ENCODE measurements around the gene SYTL3.

SYTL3 gene

GRCh38 chr6:158725704-158726103 lies 75.8 kb downstream of the SYTL3 start:
- Histone ChIP-seq H3K9ac (ENCODE audit: low read length) (no peak overlapping the region), H3K27me3 (ENCODE audit: insufficient read depth, low read length) (no peaks in the 10 kb centered on the region), H4K12ac (ENCODE audit: low read depth, low read length) (no peak overlapping the region), H3K23ac (ENCODE audit: low read length) (no peak overlapping the region), H3K79me1 (ENCODE audit: low read length) (peaks cover 3% of the 10 kb centered on the region), H3K36me3 (ENCODE audit: control insufficient read depth in 1 of 2, insufficient read depth in 2 of 2, low read length in 2 of 2) (no peaks in the 10 kb centered on the region), H4K91ac (ENCODE audit: low read depth, low read length) (no peak overlapping the region), H2BK5ac (ENCODE audit: low read depth, low read length, poor library complexity) (no peak overlapping the region), H2AK5ac (ENCODE audit: low read length) (no peak overlapping the region), H3K4ac (ENCODE audit: low read depth, low read length) (no peak overlapping the region), H3K18ac (ENCODE audit: low read length) (no peak overlapping the region), H3K14ac (ENCODE audit: low read length) (no peak overlapping the region), H2BK120ac (ENCODE audit: insufficient read depth, low read length, poor library complexity) (no peak overlapping the region), H3K4me2 (ENCODE audit: low read length) (no peak overlapping the region), H3K4me3 (ENCODE audit: low read depth, low read length) (no peak overlapping the region), H3K79me2 (ENCODE audit: control insufficient read depth, insufficient read depth, low read length, poor library complexity) (no peaks in the 10 kb centered on the region), H3K4me1 (ENCODE audit: control insufficient read depth in 1 of 2, insufficient read depth in 2 of 2, low read length in 2 of 2) (peaks cover 4 to 5% of the 10 kb centered on the region in 2 experiments), H3K27ac (ENCODE audit: low read depth, low read length) (no peak overlapping the region), H3K9me3 (ENCODE audit: insufficient read depth, low read depth, low read length) (peaks cover 6% of the 10 kb centered on the region), H2AFZ (ENCODE audit: insufficient read depth, low read length, poor library complexity) (no peak overlapping the region), H2BK12ac (ENCODE audit: low read length) (no peak overlapping the region), H4K8ac (ENCODE audit: low read depth, low read length) (no peak overlapping the region)
- no CpG with 5 or more reads among the region's 8 CpGs for WGBS (ENCODE audit: extremely low coverage, insufficient coverage, insufficient read length)
- no peak for DNase-seq

GRCh38 chr6:158729906-158730540 lies 80.2 kb downstream of the SYTL3 start:
- no CpG with 5 or more reads among the region's 6 CpGs for WGBS (ENCODE audit: extremely low coverage, insufficient coverage, insufficient read length)
- H3K14ac ChIP-seq (ENCODE audit: low read length), result no peak overlapping the region

GRCh38 chr6:158730541-158730907 lies 80.7 kb downstream of the SYTL3 start:
- Histone ChIP-seq H3K9me3 (ENCODE audit: insufficient read depth, low read depth, low read length) (peaks cover 9% of the 10 kb centered on the region), H3K4ac (ENCODE audit: low read depth, low read length) (no peak overlapping the region), H3K27ac (ENCODE audit: low read depth, low read length) (peak overlapping the region; percentile 74), H3K36me3 (ENCODE audit: control insufficient read depth in 1 of 2, insufficient read depth in 2 of 2, low read length in 2 of 2) (no peaks in the 10 kb centered on the region), H2BK12ac (ENCODE audit: low read length) (no peak overlapping the region), H3K79me1 (ENCODE audit: low read length) (peaks cover 6% of the 10 kb centered on the region), H4K12ac (ENCODE audit: low read depth, low read length) (no peak overlapping the region), H3K4me2 (ENCODE audit: low read length) (no peak overlapping the region), H3K4me1 (ENCODE audit: control insufficient read depth in 1 of 2, insufficient read depth in 2 of 2, low read length in 2 of 2) (peaks cover 0 to 2% of the 10 kb centered on the region in 2 experiments), H3K18ac (ENCODE audit: low read length) (no peak overlapping the region), H4K91ac (ENCODE audit: low read depth, low read length) (no peak overlapping the region), H3K9ac (ENCODE audit: low read length) (no peak overlapping the region), H2BK5ac (ENCODE audit: low read depth, low read length, poor library complexity) (no peak overlapping the region), H4K8ac (ENCODE audit: low read depth, low read length) (no peak overlapping the region), H3K4me3 (ENCODE audit: low read depth, low read length) (no peak overlapping the region), H3K14ac (ENCODE audit: low read length) (no peak overlapping the region), H3K23ac (ENCODE audit: low read length) (no peak overlapping the region), H3K79me2 (ENCODE audit: control insufficient read depth, insufficient read depth, low read length, poor library complexity) (no peaks in the 10 kb centered on the region), H2AK5ac (ENCODE audit: low read length) (no peak overlapping the region), H3K27me3 (ENCODE audit: insufficient read depth, low read length) (no peaks in the 10 kb centered on the region), H2AFZ (ENCODE audit: insufficient read depth, low read length, poor library complexity) (no peak overlapping the region), H2BK120ac (ENCODE audit: insufficient read depth, low read length, poor library complexity) (no peak overlapping the region)
- WGBS (ENCODE audit: extremely low coverage, insufficient coverage, insufficient read length), result no CpG with 5 or more reads among the region's 18 CpGs
- peak; percentile 96 to 98 for DNase-seq

More at GRCh38 chr6:158729906-158730540, 80.2 kb downstream of the SYTL3 start:
- H3K4me2 ChIP-seq (ENCODE audit: low read length), result no peak overlapping the region
- H2BK5ac ChIP-seq (ENCODE audit: low read depth, low read length, poor library complexity), result no peak overlapping the region
- no peak overlapping the region for H2AFZ ChIP-seq (ENCODE audit: insufficient read depth, low read length, poor library complexity)
- H3K4ac ChIP-seq (ENCODE audit: low read depth, low read length), result no peak overlapping the region
- H3K23ac ChIP-seq (ENCODE audit: low read length), result no peak overlapping the region
- no peak overlapping the region for H3K4me3 ChIP-seq (ENCODE audit: low read depth, low read length)
- H3K9ac ChIP-seq (ENCODE audit: low read length), result no peak overlapping the region
- H3K36me3 ChIP-seq (ENCODE audit: control insufficient read depth in 1 of 2, insufficient read depth in 2 of 2, low read length in 2 of 2), result no peaks in the 10 kb centered on the region
- no peaks in the 10 kb centered on the region for H3K79me2 ChIP-seq (ENCODE audit: control insufficient read depth, insufficient read depth, low read length, poor library complexity)
- no peaks in the 10 kb centered on the region for H3K27me3 ChIP-seq (ENCODE audit: insufficient read depth, low read length)
- no peak overlapping the region for H3K18ac ChIP-seq (ENCODE audit: low read length)
- H3K79me1 ChIP-seq (ENCODE audit: low read length), result peaks cover 6% of the 10 kb centered on the region
- H4K91ac ChIP-seq (ENCODE audit: low read depth, low read length), result no peak overlapping the region
- no peak overlapping the region for H2AK5ac ChIP-seq (ENCODE audit: low read length)
- H3K9me3 ChIP-seq (ENCODE audit: insufficient read depth, low read depth, low read length), result peaks cover 9% of the 10 kb centered on the region
- no peak overlapping the region for H4K12ac ChIP-seq (ENCODE audit: low read depth, low read length)
- no peak overlapping the region for H2BK120ac ChIP-seq (ENCODE audit: insufficient read depth, low read length, poor library complexity)
- peak overlapping the region; percentile 74 for H3K27ac ChIP-seq (ENCODE audit: low read depth, low read length)
- no peak overlapping the region for H4K8ac ChIP-seq (ENCODE audit: low read depth, low read length)
- H3K4me1 ChIP-seq (ENCODE audit: control insufficient read depth in 1 of 2, insufficient read depth in 2 of 2, low read length in 2 of 2), result peaks cover 0 to 2% of the 10 kb centered on the region in 2 experiments
- no peak overlapping the region for H2BK12ac ChIP-seq (ENCODE audit: low read length)
- DNase-seq, result no peak

GRCh38 chr6:158735009-158735408 lies 85.2 kb downstream of the SYTL3 start:
- Histone ChIP-seq H3K23ac (ENCODE audit: low read length) (no peak overlapping the region), H3K18ac (ENCODE audit: low read length) (no peak overlapping the region), H3K4ac (ENCODE audit: low read depth, low read length) (no peak overlapping the region), H4K12ac (ENCODE audit: low read depth, low read length) (no peak overlapping the region), H3K36me3 (ENCODE audit: control insufficient read depth in 1 of 2, insufficient read depth in 2 of 2, low read length in 2 of 2) (no peaks in the 10 kb centered on the region), H2AFZ (ENCODE audit: insufficient read depth, low read length, poor library complexity) (no peak overlapping the region), H3K79me2 (ENCODE audit: control insufficient read depth, insufficient read depth, low read length, poor library complexity) (no peaks in the 10 kb centered on the region), H3K4me1 (ENCODE audit: control insufficient read depth in 1 of 2, insufficient read depth in 2 of 2, low read length in 2 of 2) (no peaks in the 10 kb centered on the region), H3K79me1 (ENCODE audit: low read length) (peaks cover 3% of the 10 kb centered on the region), H4K8ac (ENCODE audit: low read depth, low read length) (no peak overlapping the region), H3K27ac (ENCODE audit: low read depth, low read length) (no peak overlapping the region), H2BK120ac (ENCODE audit: insufficient read depth, low read length, poor library complexity) (no peak overlapping the region), H3K27me3 (ENCODE audit: insufficient read depth, low read length) (no peaks in the 10 kb centered on the region), H2BK12ac (ENCODE audit: low read length) (no peak overlapping the region), H3K9ac (ENCODE audit: low read length) (no peak overlapping the region), H3K4me2 (ENCODE audit: low read length) (no peak overlapping the region), H3K4me3 (ENCODE audit: low read depth, low read length) (no peak overlapping the region), H2BK5ac (ENCODE audit: low read depth, low read length, poor library complexity) (no peak overlapping the region), H4K91ac (ENCODE audit: low read depth, low read length) (no peak overlapping the region), H2AK5ac (ENCODE audit: low read length) (no peak overlapping the region), H3K14ac (ENCODE audit: low read length) (no peak overlapping the region), H3K9me3 (ENCODE audit: insufficient read depth, low read depth, low read length) (peaks cover 10% of the 10 kb centered on the region)
- DNase-seq, result no peak
- no CpG with 5 or more reads among the region's 3 CpGs for WGBS (ENCODE audit: extremely low coverage, insufficient coverage, insufficient read length)

All from trophoblast cell (in vitro differentiated cells and primary cell).